ENCODE results near the gene C2orf78.
"Not testable (repeated sequence)": the region's sequence is repeated elsewhere in the genome, so short reads cannot be mapped to it uniquely, and the experiment has no call there.

Gene C2orf78

DNA sequence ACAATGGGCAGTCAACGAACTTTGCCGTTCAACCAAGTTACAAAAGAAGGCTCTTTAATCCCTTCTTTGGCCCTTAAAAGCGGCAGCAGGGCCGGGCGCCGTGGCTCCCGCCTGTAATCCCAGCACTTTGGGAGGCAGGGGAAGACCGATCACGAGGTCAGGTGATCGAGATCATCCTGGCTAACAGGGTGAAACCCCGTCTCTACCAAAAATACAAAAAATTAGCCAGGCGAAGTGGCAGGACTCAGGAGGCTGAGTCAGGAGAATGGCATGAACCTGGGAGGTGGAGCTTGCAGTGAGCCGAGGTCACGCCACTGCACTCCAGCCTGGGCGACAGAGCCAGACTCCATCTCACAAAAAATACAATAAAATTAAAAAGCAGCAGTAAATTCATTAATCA lies 581 bp upstream of the C2orf78 start:
- DNase-seq, result not testable (repeated sequence)

DNA sequence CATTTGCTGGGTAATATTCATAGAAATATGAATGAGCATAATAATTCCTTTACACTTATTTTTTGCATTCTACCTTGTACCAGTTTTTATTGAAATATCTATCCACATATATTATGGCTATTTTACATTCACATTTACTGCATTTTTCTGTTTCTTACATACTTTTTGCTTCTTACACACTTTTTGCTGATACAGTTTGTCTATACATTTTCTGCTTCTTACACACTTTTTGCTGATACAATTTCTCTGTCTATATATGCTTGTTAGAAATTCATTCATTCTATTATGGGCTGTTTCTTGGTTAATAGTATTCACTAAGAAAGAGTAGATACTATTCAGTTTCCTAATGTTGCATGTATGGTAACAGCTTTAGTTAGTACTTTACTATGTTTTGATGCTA lies 27.9 kb downstream of the C2orf78 start:
- DNase-seq, result no peak

DNA sequence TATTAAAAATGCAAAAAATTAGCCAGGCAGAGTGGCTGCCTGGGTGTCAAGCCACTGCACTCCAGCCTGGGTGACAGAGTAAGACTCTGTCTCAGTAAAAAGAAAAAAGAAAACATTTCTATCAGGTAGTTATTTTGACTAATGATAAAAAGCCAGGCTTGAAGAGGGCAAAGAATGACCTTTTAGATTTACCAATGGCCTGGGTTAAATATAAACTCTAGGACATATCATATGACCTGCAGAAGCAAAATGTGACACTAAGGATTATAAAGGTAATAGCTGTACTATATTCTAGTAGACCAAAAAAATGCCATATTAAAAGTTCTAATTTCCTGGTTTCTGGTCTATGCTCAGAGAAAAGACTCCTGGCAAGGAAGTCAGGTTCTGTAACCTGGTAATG lies 28.7 kb downstream of the C2orf78 start:
- no peak for DNase-seq

DNA sequence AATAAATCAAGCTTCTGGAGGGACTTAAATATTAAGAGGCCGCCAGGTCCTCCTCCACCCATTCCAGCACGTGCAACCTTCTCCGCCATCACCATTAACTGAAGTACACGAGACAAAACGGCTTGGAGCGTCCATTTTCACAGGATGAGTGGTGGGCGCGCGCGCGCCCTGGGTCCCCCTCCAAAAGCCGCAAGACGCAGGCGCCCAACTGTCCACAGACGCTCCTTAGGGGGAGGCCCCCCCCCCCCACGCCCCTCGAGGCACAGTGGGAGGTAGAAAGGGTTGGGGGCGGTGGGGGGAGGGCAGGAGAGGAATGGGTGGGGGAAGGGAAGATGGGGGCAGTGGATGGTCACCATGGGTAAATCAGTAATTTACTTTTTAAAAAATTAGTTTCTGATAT lies 34.3 kb downstream of the C2orf78 start:
- no peak for DNase-seq

DNA sequence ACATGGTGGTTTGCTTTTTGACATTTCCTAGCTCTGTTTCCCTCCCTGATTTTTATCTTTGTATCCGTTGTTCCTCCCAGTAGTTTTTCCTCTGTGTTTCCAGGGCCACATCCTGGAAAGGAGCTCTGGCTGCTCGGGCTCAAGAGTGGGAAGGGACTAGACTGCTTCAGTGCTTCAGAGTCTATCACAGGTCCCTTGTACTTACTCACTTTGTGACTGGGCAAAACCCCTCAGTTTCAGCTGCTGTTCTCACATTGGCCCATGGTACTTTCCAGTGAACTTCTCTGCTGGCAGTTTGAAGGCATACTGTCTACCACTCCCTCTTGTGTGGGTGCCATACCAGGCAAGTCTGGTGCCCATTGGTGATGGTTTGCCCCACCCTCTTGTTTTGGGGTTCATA lies 37.2 kb downstream of the C2orf78 start:
- no peak for DNase-seq

DNA sequence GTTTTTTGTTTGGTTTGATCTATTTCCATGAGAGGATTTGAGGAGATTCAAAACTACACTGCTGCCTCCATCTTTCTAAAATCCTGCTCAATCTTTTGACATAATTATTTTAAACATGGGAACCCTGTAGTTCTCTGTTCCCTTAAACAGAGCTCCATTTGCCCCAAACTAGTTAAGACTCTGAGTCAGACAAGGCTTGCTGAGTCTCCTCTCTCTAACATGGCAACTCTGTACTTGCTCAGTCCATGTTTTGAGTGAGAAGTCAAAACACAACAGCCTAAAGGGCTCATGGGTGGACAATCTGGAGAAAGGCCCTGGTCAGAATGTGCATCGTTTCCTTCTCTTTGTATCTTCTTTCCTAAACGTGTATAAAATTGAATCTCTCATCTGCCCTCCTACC lies 37.7 kb downstream of the C2orf78 start:
- DNase-seq, result no peak

DNA sequence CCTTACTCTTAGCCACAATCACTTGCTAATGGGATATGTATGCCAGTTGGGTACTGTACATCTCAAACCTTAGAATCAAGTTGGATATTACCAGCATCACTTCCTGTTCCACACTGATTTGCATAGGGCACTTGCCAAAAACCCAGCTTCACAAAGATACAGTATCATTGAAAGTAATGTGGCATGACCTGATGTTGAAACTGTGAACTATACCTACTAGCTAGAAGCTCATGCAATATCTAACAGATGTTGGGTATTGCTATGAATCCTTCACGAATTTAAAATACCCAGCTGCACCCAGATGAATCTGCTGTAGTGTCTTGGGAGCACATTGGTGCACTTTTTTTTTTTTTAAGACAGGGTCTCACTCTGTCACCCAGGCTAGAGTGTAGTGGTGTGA lies 38.3 kb downstream of the C2orf78 start:
- no peak for DNase-seq

DNA sequence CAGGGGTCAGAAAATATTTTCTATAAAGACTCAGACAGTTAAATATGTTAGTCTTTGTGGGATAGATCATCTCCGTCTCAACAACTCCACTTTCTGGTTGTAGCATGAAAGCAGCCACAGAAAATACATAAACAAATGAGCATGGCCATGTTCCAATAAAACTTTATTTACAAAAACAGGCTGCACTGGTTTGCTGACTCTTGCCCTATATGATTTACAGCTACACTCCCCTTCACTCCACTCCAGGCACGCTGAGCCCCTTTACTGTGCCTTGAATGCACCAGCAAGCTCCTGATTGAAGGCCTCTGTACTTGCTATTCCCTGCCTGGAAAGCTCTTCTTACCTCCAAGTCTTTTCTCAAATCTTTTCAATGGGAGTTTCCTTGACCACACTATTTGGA lies 39.0 kb downstream of the C2orf78 start:
- no peak for DNase-seq

DNA sequence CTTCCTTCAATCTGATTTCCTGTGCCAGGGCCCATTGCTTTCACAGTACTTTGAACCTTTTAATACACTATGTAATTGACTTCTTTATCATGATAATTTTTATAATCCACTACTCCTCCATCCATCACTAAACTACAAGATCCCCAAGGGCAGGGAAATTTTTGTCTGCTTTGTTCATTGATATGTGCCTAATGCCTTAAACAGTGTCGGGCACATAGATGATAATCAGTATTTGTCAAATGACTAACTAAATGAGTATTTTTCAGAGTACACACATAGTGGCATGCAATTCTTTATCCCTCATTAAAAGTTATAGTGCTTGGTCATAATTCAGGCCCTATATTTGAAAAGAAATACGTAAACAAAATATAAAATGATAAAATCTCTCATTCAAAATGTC lies 39.4 kb downstream of the C2orf78 start:
- DNase-seq, result no peak

DNA sequence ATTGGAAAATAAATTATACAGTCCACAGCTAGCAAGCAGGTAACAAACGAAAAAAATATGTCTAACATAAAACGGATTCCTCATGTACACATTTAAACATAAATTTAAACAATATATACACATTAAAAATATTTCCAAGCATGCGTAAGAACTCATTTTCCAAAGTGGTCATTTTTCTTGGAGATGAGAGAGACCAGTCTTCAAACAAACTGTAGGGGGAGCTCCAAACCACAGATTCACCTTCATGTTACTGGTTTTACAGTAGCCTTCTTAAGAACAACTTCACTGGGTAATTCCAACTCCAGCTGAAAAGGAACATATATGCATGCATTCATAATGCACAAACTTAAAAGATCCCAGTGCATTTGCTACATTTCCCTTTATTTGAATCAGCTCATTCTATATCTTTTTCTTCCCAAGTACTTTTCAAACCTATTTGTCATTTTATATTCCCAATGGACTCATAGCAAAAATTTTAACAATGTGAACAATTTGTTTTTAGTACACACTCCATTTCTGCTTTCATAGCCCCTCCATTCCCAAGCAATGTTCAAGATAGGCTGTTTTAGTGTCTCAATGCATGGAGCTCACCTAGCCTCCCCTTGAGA lies 40.0 kb downstream of the C2orf78 start:
- peak; percentile 87 for DNase-seq

DNA sequence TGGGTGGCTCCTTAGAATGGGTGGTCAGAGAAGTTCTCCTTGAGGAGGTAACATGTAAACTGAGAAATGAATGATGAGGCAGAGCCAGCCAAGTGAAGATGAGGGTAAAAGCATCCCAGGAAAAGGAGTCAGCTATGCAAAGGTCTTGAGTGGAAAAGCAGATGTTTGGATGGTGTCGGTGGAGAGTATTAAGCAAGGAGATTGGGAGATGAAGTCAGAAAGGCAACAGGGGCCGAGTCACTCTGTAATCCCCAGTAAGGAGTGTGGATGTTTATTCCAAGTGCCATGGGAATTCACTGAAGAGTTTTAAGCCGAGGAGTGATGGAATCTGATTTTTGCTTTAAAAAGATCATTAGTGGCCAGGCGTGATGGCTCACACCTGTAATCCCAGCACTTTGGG lies 41.4 kb downstream of the C2orf78 start:
- DNase-seq, result no peak

DNA sequence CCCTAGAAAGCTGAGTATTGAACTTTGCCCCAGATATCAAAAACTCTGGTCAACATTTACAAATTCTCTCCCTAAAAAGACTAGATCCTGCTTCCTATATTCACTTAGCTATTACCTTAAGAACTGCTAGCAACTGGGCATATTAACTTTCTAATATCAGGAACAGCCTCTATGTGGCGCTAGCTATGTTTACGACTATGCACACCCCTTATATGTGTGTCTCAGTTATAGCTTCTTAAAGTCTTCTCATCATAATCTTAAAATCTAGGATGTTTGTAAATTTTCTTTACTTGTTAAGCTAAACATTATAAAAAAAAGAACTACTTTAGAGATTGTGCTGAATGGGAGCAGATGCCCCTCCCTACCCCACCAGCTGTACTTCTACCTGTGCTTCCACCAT lies 43.0 kb downstream of the C2orf78 start:
- DNase-seq, result peak; percentile 67

DNA sequence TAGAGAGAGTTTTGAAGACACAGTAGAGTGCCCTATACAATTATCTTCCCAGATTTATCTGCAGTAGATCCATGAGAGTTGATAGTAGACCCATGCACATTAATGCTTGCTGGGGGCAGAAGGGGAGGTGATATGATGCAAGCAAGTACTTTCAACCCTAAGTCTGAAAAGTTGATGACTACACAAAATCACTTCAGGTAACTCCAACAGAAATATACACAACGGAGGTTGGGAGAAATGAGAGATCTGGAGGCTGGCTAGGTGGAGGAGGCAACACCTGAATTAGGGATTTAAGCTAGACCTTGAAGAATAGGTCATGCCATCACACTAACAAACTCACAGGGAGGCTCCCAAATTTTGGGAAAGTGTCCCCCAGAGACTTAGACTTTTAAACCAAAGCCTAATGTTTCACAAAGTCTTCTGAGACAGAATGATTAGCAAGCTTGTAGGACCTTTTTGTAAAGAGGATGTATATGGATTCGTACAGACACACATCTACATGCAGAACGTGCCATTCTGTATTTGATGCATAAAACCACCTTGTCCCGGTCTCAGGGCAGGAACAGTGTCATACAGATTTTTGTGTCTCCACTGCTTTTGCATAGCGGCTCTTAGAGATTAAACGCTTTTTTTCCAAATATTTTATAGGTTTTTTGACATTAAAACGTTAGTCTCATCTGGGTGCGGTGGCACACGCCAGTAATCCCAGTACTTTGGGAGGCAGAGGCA lies 43.8 kb downstream of the C2orf78 start:
- peak; percentile 34 for DNase-seq

DNA sequence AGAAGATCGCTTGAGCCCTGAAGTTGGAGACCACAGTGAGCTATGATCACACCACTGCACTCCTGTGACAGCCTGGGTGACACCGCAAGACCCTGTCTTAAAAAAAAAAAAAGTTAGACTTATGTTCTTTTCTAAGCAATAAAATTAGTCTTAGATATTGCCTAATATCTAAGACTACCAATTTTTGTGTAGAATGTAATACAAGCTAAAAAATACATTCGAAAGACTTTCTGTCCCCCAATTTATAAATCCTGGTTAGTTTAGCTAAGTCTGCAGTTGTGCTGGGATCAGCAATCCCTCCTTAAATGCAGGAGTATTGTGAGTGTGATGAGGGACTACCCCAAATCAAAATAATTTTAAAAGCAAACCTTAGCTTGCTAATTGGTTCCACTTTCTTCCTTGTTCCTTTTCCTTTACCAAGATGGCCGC lies 44.4 kb downstream of the C2orf78 start:
- DNase-seq, result peak; percentile 34

DNA sequence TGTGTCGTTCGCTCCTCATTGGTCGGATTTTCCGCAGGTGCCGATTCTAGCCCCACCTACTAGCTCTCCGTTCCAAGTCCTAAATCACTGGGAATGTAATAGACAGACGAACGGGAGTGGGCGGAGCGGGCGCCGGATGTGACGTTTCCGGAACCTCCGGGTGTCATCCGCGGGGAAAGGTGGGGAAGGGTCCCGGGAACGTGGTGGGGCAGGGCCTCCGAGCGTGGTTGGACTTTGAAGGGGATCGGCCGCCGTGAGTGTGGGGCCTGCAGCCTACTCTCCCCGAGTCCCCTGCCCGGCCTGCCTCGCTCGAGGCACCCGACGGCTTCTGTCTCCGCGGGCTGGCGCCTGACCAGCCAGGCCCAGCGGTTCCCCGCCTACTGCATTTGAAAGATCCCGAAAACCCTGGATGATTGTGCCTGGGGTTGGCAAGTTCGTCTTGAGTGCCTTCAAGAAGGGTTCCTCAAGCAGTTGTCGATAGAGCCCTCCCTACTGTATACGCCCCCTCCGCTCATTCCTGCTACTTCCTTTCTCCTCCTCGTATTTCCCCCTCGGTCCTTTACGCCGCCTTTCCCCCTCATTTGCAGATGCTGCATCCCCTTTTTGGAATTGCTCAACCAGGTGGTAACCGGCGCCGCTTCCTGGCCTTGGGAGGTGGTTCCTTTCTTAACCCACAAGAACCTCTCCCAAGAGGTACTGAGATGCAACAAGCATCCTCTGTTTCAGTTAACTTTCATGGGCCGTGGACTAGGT lies 45.0 kb downstream of the C2orf78 start, which contains the start of gene STAMBP:
TSS of gene STAMBP (plus strand) at position 144 of the 753 bp plus-strand sequence. CDS start 1,896 bp downstream, outside the sequence.
- DNase-seq, result peak; percentile 99

DNA sequence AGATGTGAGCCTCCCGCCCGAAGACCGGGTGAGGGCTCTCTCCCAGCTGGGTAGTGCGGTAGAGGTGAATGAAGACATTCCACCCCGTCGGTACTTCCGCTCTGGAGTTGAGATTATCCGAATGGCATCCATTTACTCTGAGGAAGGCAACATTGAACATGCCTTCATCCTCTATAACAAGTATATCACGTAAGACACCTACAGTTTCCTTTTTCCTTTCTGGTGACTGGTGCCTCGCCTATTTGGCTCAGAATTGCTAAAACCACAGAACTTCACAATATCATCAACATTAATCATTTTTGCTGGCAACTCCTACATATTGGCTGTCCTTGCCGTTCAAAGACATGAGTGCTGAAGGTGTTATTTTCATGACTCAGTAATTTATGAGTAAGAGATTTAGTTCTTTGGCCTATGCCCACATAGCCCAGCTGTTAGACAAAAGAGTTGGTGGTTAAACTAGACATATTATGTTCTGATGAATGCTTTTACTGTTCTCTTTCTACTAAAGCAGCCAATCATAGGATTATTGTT lies 47.0 kb downstream of the C2orf78 start:
- no peak for DNase-seq

DNA sequence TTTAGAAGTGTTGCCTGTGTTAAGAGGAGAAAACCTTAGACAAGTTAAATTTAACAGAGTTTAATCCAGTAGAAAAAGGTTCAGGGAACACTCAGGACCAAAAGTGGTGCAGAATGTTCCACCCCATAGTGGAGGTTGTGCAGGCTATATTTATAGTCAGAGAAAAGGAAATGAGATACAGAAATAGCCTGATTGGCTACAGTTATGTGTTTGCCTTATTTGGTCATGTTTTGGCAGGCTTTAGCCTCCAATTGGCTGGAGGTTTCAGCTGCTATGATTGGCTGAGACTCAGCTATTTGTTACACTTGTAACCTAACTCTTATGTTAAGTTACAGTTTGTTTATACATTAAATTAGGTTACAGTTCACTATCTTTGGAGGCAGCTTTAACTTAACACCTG lies 48.9 kb downstream of the C2orf78 start:
- peak; percentile 59 for DNase-seq

DNA sequence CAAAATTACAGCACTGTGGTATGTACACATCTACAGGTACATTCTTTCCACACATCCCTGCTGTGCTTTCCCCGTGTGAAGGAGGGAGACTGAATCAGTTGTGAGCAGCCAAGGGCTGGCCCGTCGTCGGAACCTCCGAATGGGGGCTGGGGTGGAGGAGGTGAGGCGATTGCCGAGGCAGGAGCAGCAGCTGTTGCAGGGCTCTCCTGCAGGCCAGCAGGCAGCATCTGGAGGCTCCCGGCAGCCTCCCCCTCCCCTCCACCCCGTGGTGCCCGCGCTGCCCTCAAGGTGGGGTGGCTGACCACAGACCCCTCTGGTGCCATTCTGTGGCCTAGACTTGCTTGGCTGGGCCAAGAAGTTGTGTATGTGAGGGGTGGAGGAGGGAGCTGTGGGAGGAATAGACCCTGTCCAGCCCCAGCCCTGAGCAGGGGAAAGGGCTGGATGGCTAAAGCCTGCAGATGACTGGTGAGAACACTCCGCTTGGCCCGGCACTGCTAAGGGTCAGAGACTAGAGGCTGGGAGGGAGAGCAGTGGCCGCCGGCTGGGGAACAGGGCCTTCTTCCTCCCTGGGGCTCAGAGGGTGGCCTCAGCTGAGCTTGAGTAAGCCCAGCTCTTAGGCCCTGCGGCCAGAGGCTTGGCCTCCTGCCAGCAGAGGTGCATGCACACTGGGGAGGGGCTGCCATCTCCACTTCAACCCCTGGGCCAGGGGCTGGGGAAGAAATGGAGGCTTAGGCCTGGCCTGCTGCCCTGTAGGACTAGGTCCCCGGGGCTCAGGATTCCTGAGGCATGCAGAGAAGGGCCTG lies 52.4 kb downstream of the C2orf78 start:
- DNase-seq, result no peak

DNA sequence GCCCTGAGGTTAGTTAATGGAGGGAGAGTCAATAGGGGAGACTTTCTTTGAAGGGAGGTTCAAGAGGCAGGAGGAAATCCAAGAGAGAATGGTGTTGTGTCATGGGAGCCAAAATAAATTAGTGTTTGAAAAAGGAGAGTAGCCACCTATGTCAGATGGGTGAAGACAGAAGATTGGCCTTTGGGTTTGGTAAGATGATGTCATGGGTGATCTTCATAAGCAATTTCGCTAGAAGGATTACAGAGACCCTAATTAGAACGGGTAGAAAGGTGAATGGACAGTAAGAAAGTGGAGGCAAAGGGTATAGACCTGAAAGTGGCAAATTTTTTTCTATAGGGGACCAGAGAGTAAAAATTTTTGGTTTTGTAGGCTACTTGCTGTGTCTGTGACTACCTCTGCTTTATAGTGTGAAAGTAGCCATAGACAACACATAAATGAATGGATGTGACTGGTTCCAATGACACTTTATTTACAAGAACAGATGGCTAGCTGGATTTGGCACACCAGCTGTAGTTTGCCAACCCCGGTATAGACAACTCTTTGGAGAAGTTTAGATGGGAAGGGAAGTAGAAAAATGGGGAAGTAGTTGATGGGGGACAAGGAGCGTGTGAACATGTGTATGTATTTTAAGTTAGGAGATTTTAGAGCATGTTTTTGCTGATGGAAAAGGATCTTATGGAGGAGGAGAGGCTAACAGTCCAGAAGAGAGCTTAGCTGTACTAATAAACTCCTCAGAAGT lies 54.0 kb downstream of the C2orf78 start:
- no peak for DNase-seq

DNA sequence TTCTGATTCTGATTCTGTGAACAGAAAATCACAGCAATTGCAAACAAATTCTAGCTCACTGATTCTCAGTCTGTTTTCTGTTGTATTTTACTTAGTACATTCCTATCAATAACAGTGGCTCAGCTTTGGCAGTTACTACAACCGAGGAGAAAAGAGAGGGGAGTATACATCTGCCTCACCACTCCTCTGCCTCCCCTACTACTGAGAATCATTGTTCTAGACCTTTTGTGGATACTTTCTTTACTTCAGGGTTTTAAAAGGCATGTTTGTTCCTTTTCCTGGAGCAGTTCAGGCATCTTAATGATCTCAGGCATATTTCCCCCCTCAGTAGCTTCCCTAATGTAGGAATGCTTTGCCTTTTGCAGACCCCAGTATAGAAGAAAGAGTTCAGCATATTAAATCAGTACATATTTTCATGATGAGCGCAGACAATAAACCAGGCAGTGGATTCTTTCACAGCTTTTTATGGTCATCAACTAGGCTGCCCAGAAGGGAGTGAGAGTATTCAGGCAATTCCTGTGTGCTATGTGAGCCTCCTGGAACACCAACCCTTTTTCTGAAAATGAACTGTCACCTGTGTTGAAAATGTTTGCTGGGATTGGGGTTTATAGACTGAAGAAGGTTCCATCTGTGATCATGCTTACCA lies 55.0 kb downstream of the C2orf78 start:
- no peak for DNase-seq

DNA sequence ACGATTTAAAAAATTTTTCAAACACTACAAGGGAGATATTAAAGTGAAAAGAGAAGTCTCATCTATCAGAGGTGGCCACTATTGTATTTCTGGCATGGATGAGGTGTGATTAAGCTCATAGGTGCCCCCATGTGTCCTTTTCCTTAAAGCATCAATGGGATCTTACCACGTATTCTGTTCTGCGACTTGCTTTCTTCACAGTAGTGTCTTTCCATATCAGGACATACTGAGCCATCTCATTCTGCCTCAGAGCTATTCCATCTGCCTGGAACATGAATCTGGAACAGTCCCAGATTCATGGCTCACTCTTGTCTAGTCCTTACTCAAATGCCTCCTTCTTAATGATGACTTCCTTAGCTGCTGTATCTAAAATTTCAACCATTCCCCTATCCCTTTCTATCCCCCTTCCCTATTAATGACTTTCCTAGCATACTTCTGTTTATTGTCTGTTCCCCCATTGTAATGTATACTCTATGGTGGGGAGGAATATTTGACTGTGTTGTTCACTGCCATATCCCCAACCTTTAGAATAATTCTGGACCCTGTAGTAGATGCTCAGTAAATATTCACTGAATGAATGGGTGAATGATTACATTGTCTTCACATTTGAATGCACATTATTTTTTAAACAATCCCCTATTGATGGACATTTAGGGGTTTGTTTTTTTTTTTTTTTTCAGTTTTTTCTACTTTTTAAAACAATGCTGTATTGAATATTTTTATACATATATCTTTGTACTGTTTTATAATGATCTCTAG lies 55.8 kb downstream of the C2orf78 start:
- no peak for DNase-seq

All from DMS53 (cell line).